ENCODE data around the gene AOC2. TPM values are rescaled to one million over a fixed set of nuclear protein-coding genes. Genes with fewer than 3 reads are reported as not detected.
A peak's percentile ranks its signal among the peaks of the same experiment; 100 is the strongest.

Gene AOC2
- total and polyA plus RNA-seq, 2 of the 13 experiments (the other 11 are each of a cell fraction or from before 2014, with no cell fraction given), result 1.2 to 3.3 TPM

DNA sequence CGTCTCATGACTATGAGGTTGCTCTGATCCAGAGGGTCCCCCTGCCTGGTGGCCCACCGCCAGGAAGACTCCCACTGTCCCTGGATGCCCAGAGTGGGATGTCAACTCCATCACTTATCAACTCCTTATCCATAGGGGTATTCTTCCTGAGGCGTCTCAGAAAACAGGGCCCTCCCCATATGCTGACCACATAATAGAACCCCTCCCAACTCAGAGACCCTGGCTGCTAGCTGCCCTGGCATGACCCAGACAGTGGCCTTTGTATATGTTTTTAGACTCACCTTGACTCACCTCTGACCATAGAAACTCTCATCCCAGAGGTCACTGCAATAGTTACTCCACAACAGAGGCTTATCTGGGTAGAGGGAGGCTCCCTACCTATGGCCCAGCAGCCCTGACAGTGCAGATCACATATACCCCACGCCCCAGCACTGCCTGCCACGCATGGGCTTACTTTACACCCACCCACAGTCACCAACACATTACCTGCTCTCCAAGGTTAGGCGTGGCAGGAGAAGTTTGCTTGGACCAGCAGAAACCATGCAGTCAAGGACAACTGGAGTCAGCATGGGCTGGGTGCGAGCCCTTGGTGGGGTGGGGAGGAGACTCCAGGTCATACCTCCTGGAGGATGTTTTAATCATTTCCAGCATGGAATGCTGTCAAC is 53.9 kb downstream of the AOC2 start (continued):
- peak; percentile 63 for TF ChIP-seq TEAD3 (CRISPR knock-in tag; optimal IDR thresholded peaks at IDR 0.05; ENCODE audit: borderline replicate concordance)
- TF ChIP-seq, protein P1, sequence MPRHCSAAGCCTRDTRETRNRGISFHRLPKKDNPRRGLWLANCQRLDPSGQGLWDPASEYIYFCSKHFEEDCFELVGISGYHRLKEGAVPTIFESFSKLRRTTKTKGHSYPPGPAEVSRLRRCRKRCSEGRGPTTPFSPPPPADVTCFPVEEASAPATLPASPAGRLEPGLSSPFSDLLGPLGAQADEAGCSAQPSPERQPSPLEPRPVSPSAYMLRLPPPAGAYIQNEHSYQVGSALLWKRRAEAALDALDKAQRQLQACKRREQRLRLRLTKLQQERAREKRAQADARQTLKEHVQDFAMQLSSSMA (CRISPR knock-in tag; IDR thresholded peaks at IDR 0.05), result 0 out of 2 replicates have a peak, but pooled peaks have one; percentile 51
- 0 out of 2 replicates have a peak, but pooled peaks have one; percentile 83 for TF ChIP-seq ZNF619 (CRISPR knock-in tag; IDR thresholded peaks at IDR 0.05)
- TF ChIP-seq RARA (CRISPR knock-in tag; IDR thresholded peaks at IDR 0.05), result peak; percentile 94
- TF ChIP-seq, protein P2, sequence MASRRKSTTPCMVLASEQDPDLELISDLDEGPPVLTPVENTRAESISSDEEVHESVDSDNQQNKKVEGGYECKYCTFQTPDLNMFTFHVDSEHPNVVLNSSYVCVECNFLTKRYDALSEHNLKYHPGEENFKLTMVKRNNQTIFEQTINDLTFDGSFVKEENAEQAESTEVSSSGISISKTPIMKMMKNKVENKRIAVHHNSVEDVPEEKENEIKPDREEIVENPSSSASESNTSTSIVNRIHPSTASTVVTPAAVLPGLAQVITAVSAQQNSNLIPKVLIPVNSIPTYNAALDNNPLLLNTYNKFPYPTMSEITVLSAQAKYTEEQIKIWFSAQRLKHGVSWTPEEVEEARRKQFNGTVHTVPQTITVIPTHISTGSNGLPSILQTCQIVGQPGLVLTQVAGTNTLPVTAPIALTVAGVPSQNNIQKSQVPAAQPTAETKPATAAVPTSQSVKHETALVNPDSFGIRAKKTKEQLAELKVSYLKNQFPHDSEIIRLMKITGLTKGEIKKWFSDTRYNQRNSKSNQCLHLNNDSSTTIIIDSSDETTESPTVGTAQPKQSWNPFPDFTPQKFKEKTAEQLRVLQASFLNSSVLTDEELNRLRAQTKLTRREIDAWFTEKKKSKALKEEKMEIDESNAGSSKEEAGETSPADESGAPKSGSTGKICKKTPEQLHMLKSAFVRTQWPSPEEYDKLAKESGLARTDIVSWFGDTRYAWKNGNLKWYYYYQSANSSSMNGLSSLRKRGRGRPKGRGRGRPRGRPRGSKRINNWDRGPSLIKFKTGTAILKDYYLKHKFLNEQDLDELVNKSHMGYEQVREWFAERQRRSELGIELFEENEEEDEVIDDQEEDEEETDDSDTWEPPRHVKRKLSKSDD (CRISPR knock-in tag; IDR thresholded peaks at IDR 0.05; ENCODE audit: low read depth), result no peak
- TF ChIP-seq ZNF3 (CRISPR knock-in tag; IDR thresholded peaks at IDR 0.05), result no peak
- TF ChIP-seq, protein P3, sequence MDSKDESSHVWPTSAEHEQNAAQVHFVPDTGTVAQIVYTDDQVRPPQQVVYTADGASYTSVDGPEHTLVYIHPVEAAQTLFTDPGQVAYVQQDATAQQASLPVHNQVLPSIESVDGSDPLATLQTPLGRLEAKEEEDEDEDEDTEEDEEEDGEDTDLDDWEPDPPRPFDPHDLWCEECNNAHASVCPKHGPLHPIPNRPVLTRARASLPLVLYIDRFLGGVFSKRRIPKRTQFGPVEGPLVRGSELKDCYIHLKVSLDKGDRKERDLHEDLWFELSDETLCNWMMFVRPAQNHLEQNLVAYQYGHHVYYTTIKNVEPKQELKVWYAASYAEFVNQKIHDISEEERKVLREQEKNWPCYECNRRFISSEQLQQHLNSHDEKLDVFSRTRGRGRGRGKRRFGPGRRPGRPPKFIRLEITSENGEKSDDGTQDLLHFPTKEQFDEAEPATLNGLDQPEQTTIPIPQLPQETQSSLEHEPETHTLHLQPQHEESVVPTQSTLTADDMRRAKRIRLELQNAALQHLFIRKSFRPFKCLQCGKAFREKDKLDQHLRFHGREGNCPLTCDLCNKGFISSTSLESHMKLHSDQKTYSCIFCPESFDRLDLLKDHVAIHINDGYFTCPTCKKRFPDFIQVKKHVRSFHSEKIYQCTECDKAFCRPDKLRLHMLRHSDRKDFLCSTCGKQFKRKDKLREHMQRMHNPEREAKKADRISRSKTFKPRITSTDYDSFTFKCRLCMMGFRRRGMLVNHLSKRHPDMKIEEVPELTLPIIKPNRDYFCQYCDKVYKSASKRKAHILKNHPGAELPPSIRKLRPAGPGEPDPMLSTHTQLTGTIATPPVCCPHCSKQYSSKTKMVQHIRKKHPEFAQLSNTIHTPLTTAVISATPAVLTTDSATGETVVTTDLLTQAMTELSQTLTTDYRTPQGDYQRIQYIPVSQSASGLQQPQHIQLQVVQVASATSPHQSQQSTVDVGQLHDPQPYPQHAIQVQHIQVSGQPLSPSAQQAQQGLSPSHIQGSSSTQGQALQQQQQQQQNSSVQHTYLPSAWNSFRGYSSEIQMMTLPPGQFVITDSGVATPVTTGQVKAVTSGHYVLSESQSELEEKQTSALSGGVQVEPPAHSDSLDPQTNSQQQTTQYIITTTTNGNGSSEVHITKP (CRISPR knock-in tag; IDR thresholded peaks at IDR 0.05; ENCODE audit: low read depth), result no peak
- TF ChIP-seq GTF3A (CRISPR knock-in tag; conservative IDR thresholded peaks at IDR 0.05), result no peak
- TF ChIP-seq, protein P4, sequence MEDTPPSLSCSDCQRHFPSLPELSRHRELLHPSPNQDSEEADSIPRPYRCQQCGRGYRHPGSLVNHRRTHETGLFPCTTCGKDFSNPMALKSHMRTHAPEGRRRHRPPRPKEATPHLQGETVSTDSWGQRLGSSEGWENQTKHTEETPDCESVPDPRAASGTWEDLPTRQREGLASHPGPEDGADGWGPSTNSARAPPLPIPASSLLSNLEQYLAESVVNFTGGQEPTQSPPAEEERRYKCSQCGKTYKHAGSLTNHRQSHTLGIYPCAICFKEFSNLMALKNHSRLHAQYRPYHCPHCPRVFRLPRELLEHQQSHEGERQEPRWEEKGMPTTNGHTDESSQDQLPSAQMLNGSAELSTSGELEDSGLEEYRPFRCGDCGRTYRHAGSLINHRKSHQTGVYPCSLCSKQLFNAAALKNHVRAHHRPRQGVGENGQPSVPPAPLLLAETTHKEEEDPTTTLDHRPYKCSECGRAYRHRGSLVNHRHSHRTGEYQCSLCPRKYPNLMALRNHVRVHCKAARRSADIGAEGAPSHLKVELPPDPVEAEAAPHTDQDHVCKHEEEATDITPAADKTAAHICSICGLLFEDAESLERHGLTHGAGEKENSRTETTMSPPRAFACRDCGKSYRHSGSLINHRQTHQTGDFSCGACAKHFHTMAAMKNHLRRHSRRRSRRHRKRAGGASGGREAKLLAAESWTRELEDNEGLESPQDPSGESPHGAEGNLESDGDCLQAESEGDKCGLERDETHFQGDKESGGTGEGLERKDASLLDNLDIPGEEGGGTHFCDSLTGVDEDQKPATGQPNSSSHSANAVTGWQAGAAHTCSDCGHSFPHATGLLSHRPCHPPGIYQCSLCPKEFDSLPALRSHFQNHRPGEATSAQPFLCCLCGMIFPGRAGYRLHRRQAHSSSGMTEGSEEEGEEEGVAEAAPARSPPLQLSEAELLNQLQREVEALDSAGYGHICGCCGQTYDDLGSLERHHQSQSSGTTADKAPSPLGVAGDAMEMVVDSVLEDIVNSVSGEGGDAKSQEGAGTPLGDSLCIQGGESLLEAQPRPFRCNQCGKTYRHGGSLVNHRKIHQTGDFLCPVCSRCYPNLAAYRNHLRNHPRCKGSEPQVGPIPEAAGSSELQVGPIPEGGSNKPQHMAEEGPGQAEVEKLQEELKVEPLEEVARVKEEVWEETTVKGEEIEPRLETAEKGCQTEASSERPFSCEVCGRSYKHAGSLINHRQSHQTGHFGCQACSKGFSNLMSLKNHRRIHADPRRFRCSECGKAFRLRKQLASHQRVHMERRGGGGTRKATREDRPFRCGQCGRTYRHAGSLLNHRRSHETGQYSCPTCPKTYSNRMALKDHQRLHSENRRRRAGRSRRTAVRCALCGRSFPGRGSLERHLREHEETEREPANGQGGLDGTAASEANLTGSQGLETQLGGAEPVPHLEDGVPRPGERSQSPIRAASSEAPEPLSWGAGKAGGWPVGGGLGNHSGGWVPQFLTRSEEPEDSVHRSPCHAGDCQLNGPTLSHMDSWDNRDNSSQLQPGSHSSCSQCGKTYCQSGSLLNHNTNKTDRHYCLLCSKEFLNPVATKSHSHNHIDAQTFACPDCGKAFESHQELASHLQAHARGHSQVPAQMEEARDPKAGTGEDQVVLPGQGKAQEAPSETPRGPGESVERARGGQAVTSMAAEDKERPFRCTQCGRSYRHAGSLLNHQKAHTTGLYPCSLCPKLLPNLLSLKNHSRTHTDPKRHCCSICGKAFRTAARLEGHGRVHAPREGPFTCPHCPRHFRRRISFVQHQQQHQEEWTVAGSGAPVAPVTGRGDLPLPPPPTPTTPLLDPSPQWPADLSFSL (CRISPR knock-in tag; IDR thresholded peaks at IDR 0.05), result no peak
- TF ChIP-seq NFYC (CRISPR knock-in tag; IDR thresholded peaks at IDR 0.05), result no peak
- TF ChIP-seq ZNF614 (CRISPR knock-in tag; IDR thresholded peaks at IDR 0.05; ENCODE audit: borderline replicate concordance), result 0 out of 2 replicates have a peak, but pooled peaks have one; percentile 21
- TF ChIP-seq PHF5A (CRISPR knock-in tag; IDR thresholded peaks at IDR 0.05; ENCODE audit: low read depth, unreplicated experiment), result no peak
- TF ChIP-seq ZNF441 (CRISPR knock-in tag; IDR thresholded peaks at IDR 0.05; ENCODE audit: borderline replicate concordance), result 0 out of 2 replicates have a peak, but pooled peaks have one; percentile 9
- peak; percentile 27; the same call in 1 of the 2 replicates for TF ChIP-seq SAP130 (CRISPR knock-in tag; IDR thresholded peaks at IDR 0.05; ENCODE audit: low read depth)
- no peak for TF ChIP-seq ZNF10 (CRISPR knock-in tag; IDR thresholded peaks at IDR 0.05; ENCODE audit: borderline replicate concordance, low read depth)

Data from HepG2 (cell line).